ENCODE measurements around the gene LGR6.
A peak's percentile ranks its signal among the peaks of the same experiment; 100 is the strongest.
"Not testable (repeated sequence)": the region's sequence is repeated elsewhere in the genome, so short reads cannot be mapped to it uniquely, and the experiment has no call there.

Gene LGR6

DNA sequence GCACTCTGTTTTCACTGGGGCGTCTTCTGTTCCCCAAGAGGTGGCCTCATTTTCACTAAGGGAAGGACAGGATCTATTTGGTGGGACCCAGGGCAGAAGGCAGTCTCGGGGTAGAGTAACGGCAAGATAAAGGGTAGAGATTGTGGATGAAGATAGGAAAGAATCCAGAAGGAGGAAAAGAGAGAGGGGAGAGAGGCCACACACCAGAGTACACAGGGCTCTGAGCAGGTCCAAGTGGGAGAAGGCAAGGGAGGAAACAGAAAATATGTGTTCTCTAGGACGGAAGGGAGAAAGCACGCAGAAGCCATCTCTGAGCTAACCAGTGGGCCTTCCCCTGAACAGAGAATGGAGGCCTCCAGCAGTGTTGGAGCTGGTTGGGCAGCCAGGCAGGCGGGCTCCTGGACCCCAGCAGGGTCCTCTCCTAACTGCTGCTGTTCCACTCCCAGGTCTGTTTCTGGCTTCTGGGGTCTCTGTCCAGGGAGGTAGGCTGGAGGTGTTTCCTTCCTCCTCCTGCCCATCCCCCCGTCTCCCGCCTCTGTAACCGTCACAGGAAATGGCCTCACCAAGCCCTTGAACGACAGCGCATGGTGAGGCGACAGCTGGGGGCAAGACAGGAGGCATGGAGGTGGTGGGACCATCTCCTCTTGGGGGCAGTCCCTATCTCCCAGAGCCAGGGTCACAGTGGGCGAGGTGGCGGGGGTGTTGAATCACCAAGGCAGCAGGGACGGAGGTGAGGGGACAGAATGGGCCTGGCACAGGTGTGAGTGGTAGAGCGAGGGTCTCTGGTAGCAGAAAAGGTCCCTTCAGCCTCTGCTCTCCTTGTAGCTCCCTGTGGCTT lies 33.8 kb upstream of the LGR6 start:
- DNase-seq: no peak

DNA sequence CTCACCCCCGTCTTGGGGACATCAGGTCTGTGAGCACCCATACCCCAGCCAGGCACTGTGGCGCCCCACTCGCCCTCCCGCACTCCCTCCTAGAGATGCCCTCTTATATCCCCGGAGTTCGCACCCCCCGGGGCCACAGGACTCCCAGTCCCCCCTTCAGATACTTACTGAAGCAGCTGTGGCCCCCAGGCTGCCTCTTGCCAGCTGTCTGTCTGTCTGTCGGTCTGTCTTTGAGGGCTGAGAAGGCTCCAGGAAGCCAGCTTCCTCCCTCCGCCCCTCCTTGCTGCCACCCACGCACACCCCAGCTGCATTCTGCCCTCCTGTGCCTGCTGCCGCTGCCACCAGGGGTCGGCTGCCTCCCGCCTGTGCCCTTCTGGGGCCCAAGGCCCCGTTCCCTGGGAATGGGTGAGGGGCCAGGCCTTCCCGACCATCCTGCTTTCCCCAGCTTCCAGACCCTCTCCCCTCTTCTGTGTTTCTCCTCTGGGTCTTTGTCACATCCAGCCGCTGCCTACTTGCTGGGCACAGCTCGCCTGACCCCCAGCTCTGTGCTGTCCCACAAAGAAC lies 33.1 kb upstream of the LGR6 start, which contains the start of gene PTPN7:
TSS of gene PTPN7 (minus strand) at position 226 of the 564 bp plus-strand sequence. CDS start 1,200 bp downstream, outside the sequence.
- DNase-seq: no peak

DNA sequence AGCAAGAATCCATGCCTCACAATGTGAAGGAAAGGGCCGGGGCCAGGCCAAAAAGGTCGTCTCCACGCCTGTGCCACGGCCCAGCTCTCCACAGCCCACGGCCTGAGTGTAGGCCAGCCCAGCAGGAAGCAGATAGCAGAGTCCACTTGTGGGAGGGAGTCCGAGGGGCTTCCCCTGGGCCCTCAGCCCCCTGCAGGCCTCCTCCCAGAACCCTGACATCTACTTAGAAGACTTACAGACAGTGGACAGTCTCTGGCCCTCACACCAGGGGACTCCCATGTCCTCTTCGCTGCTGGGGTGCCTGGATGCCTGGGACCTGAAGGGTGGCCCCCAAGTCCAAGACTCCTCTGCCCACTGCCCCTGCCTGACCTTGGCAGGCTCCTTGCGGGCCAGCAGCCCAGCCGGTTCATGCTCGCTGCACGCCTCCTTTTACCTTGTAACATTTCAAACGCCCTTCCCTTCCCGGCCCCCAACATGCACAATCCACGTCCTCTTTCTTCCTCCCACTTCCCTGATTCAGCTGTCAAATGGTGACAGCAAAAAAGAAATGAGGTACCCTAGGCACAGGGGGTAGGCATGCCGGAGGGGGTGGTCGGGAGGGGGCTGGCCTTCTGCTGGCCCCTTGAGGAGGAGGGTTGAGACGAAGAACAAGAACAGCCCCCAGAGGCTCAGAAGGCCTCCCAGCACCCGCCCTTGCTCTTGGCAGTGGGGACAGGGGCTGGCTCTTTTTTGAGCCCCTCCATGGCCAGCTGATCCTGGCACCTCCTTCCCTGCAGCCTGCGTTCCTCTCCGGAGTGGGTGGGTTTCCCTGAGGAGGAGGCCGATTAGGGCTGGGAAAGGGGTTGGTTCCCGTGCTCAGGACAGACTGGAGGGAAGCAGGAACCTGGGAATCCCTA lies 32.2 kb upstream of the LGR6 start:
- no peak for DNase-seq

DNA sequence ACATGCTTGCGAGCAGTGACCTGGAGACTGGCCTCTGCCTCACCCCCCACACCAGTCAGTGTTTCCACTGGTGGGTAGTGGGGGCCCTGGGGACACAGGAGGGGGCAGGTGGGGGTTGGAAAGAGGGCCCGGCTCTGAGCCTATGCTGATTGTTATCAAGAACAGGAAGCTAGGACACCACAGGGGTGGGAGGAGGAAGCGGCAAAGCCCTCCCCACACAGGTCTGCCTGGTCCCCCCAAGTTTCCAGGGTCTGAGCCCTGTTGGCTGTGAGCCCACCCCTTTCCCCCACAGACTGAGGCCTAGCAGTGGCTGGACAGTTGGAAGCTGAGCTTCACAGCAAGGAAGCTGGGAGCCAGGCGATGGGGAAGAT lies 31.6 kb upstream of the LGR6 start:
- DNase-seq: no peak

DNA sequence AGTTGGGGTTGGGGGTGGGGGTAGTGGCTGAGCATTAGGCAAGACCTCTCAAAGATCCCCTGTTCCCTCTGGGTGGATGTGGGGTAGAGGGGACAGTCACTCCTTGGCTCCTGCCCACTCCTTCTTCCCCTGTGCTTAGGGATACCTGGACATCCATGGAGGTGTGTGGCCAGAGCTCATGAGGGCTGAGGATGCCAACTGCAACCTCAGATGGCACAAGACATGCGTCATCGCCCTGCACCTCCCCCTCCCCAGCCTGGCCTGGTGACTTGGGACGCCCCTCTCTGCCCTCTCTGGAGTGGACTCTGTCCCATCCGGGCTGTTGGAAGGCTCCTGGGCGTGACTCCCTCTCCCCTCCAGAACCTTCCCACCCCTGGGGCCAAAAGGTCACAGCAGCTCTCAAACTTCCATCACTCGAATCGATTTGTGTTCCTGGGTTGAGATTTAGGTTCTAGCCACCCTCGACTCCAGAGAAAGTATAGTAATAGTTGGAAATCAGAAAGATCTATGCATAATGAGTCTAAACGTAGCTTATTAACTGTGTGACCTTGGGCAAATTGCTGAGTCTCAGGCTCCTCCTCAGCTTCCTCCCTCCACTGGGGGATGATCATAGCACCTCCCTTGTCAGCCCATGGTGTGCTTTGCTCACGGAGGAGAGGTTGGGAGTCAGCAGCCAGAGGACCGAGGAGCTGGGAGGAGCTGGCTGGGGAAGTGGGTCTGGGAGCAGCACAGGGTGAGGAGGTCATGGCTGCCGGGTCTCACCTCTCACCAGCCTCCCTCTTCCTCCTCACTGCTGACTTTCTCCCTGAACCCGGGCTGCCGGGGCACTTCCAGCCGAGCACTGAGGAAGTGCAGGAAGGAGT lies 30.9 kb upstream of the LGR6 start:
- DNase-seq: no peak

DNA sequence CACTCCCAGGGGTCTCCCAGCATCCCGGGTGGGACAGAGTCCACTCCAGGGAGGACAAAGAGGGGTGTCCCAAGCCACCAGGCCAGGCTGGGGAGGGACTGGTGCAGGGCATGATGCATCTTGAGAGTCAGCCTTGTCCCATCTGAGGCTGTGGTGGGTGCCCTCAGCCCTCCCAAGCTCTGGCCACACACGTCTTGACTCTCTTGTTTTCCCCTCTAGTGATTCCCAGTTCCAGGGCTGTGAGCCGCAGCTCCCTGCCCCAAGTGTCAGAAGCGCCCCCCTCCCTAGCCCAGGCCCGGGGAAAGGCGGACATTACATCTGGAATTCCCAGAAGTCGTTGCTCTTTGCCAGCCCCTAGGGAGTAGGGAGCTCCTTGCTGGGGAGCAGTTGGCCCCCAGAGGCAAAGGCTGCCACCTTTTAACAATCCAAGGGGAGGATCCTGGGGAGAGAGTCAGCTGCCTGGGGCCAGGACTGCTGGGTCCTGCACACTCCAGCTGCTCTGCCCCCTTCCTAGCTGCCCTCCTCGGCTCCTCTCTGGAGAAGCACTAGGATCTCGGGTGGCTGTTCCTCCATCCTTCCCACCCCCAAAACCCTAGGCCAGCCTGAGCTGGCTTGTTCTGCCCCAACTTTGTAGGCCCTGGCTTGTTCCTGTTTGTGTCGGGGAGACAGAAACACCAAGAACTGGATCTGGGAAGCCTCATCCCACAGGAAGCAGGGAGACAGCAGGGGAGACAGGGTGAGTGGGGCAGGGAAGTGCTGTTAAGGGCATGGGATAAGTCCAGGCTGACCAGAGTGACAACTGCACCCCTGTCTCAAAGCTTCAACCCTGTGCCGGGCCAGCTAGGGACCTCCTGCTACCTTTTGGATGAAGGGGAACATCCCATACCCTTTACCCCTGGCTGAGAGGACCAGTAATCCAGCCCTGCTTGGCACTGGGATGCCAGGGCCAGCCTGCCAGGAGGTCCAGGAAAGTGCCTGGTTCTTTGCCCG lies 30.0 kb upstream of the LGR6 start:
- DNase-seq: no peak

DNA sequence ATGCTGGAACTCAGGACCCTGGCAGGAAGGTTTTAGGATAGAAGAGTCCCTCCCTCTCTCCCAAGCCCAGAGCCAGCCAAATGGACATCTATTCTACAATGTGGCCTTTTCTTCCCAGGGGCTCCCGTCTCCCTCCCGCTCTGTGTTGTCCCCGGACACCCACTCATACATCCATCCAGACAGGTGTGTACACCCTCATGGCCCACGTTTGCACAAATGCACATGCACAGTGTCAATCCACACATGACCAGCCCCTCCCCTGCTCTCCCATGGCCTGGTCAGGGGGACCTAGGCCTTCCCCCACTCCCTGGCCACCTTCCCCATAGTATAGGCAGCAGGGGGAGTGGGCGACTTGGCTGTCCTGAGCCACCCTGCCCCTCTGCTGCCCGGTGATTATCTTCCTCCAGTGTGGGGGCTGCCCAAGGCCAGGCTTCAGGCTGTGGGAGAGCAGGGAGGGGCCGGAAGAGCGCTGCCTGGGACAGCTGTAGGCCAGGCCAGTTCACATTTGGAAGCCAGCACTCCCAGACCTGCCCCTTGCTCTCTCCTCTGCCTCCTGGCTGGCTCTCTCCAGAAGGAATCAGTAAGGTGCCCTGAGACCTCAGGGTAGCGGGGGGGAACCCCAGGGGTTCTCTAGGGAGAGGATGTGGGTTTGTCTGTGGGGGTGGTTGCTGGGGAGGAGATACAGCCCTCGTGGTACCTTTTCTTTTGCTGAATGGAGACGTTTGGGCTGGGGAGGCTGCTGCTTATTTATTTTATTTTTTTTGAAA lies 29.1 kb upstream of the LGR6 start:
- DNase-seq: no peak

DNA sequence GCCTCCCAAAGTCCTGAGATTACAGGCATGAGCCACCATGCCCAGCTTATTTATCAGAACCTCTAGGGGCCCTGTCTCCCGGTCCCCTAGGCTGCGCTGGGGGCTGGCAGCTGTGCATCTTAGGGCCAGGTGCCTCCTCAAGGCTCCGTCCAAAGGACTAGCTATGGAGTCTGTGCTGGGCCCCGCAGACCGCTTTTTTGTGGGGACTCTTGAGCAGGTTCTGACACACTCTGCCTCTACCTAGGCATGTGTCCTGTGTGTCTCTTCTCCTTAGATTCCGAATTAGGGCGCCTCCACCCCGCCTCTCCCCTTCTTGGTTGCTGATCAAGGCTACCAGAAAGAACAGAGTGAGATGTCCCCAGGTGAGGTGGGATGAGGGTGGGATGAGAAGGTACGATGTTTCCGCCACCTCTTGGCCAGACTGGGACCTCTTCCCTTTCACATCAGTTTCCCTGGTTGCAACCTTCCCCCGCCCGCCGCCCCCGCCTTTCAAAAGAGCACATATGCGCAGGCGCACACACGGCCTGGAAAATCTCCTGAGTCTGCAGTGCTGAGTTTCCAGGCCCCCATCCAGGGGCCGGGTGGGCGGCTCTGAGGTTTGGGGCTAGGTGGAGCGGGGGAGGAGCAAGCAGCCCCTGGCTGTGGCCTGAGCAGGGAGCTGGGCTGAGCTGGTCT lies 28.2 kb upstream of the LGR6 start:
- DNase-seq: no peak

DNA sequence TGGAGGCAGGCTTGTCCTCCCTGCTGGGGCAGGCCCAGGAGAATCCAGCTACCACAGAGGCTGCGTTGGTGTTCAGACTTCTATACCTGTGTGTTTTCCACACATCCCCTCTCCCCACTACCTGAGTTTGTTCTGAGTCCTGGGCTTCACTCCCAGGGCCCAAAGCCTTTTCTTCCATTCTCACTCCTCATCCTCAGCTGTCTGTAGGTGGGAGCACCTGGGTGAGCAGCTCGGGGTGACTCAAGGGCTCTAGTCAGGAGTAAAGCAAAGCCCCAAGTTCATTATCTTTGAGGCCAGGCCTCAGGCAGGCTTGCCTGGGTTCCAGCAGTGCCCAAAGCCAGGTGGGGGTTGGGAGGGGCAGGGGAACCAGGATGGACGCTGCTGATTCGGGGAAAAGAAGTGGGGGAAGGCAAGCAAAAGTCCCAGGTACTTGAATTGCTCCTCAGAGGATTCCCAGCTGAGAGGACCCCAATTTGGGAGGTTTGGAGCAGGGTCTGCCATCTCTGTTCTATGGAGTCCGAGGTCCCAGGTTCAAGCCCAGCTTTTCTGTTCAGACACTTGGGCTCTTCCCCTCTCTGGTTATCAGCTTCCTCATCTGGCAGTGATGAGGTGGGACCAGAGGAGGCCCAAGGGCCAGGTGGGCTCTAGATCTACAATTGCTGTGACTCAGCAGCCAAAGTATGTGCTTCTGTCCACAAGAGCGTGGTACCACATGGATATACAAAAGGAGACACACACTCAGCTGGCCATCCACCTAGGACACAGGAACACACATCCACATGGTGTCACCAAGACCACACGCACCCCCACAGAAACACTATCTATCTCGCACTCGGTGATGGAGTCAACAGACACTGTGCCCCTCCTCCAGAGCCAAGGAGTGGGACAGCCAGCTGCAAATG lies 27.4 kb upstream of the LGR6 start:
- no peak for DNase-seq

DNA sequence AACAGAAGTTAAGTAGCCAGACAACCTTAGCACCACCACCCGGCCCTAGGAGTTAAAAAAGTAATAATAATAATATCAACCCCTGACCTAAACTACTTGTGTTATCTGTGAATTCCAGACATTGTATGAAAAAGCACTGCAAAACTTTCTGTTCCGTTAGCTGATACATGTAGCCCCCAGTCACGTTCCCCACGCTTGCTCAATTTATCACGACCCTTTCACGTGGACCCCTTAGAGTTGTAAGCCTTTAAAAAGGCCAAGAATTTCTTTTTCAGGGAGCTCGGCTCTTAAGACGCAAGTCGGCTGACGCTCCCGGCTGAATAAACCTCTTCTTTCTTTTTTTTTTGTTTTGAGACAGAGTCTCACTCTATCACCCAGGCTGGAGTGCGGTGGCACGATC lies 26.5 kb upstream of the LGR6 start:
- not testable (repeated sequence) for DNase-seq

DNA sequence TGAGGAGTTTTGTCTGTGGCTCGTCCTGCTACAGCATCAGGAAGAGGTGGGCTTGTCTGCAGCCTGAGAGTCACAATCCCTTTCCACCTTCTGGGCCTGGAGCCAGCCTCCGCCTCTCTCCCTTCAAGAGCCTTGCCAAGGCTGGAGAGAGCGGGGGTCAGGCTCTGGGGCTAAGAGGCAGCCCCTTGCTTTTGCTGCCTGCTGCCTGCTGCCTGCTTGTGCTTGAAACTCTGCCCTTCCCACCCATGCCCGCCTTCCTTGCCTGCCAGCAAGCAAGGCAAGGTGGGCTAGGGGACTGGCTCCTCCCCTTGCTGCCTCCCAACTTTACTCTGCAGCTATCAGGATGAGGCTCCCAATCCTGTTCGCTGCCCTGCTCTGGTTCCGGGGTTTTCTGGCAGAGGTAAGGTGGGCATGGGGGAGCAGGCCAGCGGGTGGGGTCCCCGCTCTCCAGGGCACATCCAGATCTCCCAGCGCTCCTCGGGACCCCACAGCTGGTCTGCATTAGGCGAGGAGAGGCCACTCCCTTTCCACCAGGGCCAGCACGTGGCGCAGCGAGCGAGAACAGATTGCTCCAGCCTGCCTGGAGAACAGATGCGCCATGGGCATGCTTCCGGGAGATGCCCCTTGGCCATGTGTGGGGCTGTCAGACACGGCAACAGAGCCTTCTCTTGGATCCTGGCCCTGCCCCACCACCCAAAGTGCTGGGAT lies 25.7 kb upstream of the LGR6 start:
- peak; percentile 69 for DNase-seq

DNA sequence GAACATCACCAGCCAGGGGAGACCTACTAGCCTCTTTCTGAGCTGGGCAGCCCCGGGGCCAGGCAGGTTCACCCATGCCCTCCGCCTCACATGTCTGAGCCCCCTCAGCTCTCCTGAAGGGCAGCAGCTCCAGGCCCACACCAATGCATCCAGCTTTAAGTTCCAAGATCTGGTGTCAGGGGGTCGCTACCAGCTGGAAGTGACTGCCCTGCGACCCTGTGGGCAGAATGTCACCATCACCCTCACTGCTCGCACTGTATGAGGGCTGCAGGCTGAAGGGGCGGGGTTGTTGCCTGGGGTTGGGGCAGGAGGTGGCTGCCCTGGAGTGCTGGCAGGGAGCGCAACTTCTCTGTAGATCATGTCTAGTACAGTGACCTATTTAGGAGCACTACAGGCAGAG lies 24.7 kb upstream of the LGR6 start:
- no peak for DNase-seq

DNA sequence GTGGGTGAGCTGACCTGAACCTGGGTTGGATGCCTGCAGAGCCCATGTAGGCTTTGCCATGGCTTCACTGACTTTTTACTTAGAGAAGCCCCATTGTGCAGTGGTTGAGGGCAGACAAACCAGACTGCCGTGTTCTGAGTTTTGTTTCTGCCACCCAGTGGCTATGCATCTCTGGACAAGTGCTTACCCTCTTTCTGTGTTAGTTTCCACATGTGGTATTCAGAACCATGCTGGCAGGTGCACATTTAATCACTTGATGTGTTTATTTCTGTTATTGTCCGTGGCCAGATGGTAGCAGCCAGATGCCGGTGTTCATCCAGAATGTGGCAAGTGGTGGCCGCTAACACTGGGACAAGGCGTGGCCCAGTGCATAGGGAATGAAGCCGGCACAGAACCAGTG lies 22.9 kb upstream of the LGR6 start:
- peak; percentile 82 for DNase-seq

DNA sequence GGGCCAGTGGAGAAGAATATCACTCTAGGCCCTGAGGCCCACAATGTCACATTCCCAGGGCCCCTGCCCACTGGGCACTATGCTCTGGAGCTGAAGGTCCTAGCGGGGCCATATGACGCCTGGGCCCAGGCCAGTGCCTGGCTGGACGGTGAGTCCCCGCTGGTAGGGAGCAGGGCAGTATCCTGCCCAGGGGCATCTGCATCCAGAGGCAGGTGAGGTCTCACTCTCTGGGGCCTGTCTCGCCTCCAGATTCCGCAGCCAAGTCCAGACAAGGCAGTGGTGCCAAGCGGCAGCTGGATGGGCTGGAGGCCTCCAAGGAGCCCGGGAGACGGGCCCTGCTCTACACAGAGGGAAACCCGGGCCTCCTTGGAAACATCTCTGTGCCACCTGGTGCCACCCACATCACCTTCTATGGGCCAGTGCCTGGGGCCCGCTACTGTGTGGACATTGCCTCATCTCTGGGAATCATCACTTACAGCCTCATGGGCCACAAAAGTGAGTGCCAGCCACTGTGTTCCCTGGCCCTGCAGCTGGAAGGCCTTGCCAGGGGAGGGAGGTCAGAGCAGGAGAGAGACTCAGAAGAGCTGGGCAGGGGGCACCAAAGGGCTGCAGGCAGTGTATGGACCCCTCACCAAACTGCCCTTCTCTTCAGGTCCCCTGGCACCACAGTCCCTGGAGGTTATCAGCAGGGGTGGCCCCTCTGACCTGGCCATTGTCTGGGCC lies 22.1 kb upstream of the LGR6 start:
- DNase-seq: no peak

DNA sequence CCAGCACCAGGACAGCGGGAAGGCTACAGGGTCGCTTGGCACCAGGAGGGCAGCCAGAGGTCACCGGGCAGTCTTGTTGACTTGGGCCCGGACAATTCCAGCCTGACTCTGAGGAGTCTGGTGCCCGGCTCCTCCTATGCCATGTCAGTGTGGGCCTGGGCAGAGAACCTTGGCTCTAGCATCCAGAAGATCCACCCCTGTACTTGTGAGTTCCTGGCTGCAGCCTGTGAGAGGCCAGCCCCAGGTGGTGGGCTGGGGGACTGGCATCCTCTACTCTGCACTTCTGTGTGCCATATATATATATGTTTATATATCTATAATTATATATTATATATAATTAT lies 21.6 kb upstream of the LGR6 start:
- peak; percentile 74 for DNase-seq

DNA sequence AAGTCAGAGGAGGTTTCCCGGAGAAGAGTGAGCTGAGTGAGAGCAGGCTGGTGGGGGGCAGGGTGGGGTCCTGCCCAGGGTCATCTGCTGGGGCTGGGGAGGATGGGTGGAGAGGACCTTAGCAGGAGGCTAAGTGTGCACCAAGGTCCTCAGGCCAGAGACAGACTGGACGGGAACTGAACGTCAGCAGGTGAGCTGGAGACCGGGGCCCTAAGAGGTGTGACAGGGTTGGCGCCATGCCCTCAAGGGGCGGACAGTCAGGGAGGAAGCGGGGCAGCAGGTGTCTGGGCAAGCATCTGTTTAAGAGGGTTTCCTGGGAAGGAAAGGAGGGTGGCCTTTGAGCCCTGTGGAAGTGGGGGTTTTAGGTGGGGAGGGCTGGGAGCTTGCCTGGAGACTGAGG lies 19.6 kb upstream of the LGR6 start:
- peak; percentile 79 for DNase-seq

All from NCI-H69 (cell line).